Measurements from ENCODE around the gene THTPA.

DNA sequence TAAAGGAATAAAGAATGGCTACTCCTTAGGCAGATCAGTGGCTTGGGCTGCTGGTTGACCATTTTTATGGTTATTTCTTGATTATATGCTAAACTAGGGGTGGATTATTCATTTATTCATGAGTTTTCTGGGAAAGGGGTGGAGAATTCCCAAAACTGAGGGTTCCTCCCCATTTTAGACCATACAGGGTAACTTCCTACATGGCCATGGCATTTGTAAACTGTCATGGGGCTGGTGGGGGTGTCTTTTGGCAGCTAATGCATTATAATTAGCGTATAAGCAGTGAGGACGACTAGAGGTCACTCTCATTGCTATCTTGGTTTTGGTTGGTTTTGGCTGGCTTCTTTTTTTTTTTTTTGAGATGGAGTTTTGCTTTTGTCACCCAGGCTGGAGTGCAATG, 48.1 kb downstream of the THTPA start:
- TF ChIP-seq DDX20 (tag; IDR thresholded peaks at IDR 0.05; ENCODE audit: low read depth) (no peak), JUN (IDR thresholded peaks at IDR 0.05; ENCODE audit: borderline replicate concordance, low read depth, low read length) (no peak), JUN (CRISPR knock-in tag; IDR thresholded peaks at IDR 0.05; ENCODE audit: borderline replicate concordance) (no peak), POLR2AphosphoS5 (IDR thresholded peaks at IDR 0.05; ENCODE audit: control insufficient read depth, insufficient read depth, low read depth, low read length) (no peak), ETV6 (IDR thresholded peaks at IDR 0.05; ENCODE audit: borderline replicate concordance in 1 of 2, low read depth in 2 of 2, low read length in 1 of 2) (no peak), ETV6 (CRISPR knock-in tag; IDR thresholded peaks at IDR 0.05; ENCODE audit: borderline replicate concordance) (no peak), ZNF586 (CRISPR knock-in tag; conservative IDR thresholded peaks at IDR 0.05) (no peak), ZNF778 (CRISPR knock-in tag; IDR thresholded peaks at IDR 0.05) (no peak), HLTF (IDR thresholded peaks at IDR 0.05) (no peak), KLF10 (CRISPR knock-in tag; IDR thresholded peaks at IDR 0.05) (no peak), ZNF324 (CRISPR knock-in tag; IDR thresholded peaks at IDR 0.05) (no peak)
- TF ChIP-seq, protein P1, sequence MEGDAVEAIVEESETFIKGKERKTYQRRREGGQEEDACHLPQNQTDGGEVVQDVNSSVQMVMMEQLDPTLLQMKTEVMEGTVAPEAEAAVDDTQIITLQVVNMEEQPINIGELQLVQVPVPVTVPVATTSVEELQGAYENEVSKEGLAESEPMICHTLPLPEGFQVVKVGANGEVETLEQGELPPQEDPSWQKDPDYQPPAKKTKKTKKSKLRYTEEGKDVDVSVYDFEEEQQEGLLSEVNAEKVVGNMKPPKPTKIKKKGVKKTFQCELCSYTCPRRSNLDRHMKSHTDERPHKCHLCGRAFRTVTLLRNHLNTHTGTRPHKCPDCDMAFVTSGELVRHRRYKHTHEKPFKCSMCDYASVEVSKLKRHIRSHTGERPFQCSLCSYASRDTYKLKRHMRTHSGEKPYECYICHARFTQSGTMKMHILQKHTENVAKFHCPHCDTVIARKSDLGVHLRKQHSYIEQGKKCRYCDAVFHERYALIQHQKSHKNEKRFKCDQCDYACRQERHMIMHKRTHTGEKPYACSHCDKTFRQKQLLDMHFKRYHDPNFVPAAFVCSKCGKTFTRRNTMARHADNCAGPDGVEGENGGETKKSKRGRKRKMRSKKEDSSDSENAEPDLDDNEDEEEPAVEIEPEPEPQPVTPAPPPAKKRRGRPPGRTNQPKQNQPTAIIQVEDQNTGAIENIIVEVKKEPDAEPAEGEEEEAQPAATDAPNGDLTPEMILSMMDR (IDR thresholded peaks at IDR 0.05 in 2 of 3, conservative IDR thresholded peaks at IDR 0.05 in 1 of 3; ENCODE audit: insufficient read depth in 2 of 3, low read depth in 1 of 3, low read length in 3 of 3) = no peak
- TF ChIP-seq, protein P2, sequence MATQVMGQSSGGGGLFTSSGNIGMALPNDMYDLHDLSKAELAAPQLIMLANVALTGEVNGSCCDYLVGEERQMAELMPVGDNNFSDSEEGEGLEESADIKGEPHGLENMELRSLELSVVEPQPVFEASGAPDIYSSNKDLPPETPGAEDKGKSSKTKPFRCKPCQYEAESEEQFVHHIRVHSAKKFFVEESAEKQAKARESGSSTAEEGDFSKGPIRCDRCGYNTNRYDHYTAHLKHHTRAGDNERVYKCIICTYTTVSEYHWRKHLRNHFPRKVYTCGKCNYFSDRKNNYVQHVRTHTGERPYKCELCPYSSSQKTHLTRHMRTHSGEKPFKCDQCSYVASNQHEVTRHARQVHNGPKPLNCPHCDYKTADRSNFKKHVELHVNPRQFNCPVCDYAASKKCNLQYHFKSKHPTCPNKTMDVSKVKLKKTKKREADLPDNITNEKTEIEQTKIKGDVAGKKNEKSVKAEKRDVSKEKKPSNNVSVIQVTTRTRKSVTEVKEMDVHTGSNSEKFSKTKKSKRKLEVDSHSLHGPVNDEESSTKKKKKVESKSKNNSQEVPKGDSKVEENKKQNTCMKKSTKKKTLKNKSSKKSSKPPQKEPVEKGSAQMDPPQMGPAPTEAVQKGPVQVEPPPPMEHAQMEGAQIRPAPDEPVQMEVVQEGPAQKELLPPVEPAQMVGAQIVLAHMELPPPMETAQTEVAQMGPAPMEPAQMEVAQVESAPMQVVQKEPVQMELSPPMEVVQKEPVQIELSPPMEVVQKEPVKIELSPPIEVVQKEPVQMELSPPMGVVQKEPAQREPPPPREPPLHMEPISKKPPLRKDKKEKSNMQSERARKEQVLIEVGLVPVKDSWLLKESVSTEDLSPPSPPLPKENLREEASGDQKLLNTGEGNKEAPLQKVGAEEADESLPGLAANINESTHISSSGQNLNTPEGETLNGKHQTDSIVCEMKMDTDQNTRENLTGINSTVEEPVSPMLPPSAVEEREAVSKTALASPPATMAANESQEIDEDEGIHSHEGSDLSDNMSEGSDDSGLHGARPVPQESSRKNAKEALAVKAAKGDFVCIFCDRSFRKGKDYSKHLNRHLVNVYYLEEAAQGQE (IDR thresholded peaks at IDR 0.05; ENCODE audit: borderline replicate concordance) = no peak
- TF ChIP-seq, protein P2 (CRISPR knock-in tag; IDR thresholded peaks at IDR 0.05; ENCODE audit: low read depth) = no peak
- TF ChIP-seq, protein P3, sequence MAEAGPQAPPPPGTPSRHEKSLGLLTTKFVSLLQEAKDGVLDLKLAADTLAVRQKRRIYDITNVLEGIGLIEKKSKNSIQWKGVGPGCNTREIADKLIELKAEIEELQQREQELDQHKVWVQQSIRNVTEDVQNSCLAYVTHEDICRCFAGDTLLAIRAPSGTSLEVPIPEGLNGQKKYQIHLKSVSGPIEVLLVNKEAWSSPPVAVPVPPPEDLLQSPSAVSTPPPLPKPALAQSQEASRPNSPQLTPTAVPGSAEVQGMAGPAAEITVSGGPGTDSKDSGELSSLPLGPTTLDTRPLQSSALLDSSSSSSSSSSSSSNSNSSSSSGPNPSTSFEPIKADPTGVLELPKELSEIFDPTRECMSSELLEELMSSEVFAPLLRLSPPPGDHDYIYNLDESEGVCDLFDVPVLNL (CRISPR knock-in tag; IDR thresholded peaks at IDR 0.05; ENCODE audit: low read depth) = no peak
